NB4 (cell line): ENCODE data around the gene NSUN6.

Experiments
- CTCF ChIP-seq: IDR thresholded peaks from one replicate; pipeline ENCODE4 v1.5.1; 2012; ENCODE audit warnings: low read depth, low read length
- MAX ChIP-seq: IDR thresholded peaks from 2 replicates; pipeline ENCODE4 v1.6.1; 2011; ENCODE audit warnings: low read depth, low read length
- POLR2A ChIP-seq: IDR thresholded peaks from 2 replicates; pipeline ENCODE4 v1.6.1; 2011; ENCODE audit warnings: mild to moderate bottlenecking; ENCODE audit not compliant: insufficient read length; ENCODE audit errors: extremely low read depth

- TF ChIP-seq CTCF (peak; percentile 4), MAX (no peak), POLR2A (no peak)
Observed at GRCh38 chr10:18689498-18689897, 38.1 kb upstream of the NSUN6 start.
